Mesendoderm (in vitro differentiated cells): Measurements from ENCODE around the gene FREM1.

Source experiments
- DNase-seq: peaks from one replicate; pipeline ENCODE4 v3.0.0; 2013
- H2AK5ac ChIP-seq: 2 replicates; pipeline ENCODE4 v1.6.1; 2013; ENCODE audit warnings: low read length, inconsistent platforms
- H2BK120ac ChIP-seq: 2 replicates; pipeline ENCODE4 v1.6.1; 2013; ENCODE audit warnings: low read depth, mild to moderate bottlenecking, low read length, moderate library complexity, mixed read lengths
- H2BK15ac ChIP-seq: replicated peaks from 2 replicates; pipeline ENCODE4 v1.6.1; 2013; ENCODE audit warnings: low read depth, mild to moderate bottlenecking, moderate library complexity
- H2BK5ac ChIP-seq: 2 replicates; pipeline ENCODE4 v1.6.1; 2013; ENCODE audit warnings: low read length, inconsistent platforms
- H3K18ac ChIP-seq: 2 replicates; pipeline ENCODE4 v1.6.1; 2013; ENCODE audit warnings: mild to moderate bottlenecking, low read length, mixed read lengths
- H3K23ac ChIP-seq: one replicate; pipeline ENCODE4 v1.6.1; 2013; ENCODE audit warnings: low read length
- H3K27ac ChIP-seq: 2 replicates; pipeline ENCODE4 v1.5.1; 2013; ENCODE audit warnings: low read depth, mild to moderate bottlenecking, inconsistent platforms, low read length, moderate library complexity
- H3K27me3 ChIP-seq: 2 replicates; pipeline ENCODE4 v1.6.1; 2013; ENCODE audit warnings: low read length, control low read depth, mild to moderate bottlenecking, inconsistent platforms; ENCODE audit not compliant: insufficient read depth, poor library complexity
- H3K36me3 ChIP-seq: 2 replicates; pipeline ENCODE4 v1.6.1; 2013; ENCODE audit warnings: low read length, inconsistent platforms; ENCODE audit not compliant: control insufficient read depth, insufficient read depth
- H3K4ac ChIP-seq: one replicate; pipeline ENCODE4 v1.6.1; 2013; ENCODE audit warnings: low read depth, mild to moderate bottlenecking, low read length, moderate library complexity
- H3K4me1 ChIP-seq: 2 replicates; pipeline ENCODE4 v1.6.1; 2013; ENCODE audit warnings: low read depth, low read length, inconsistent platforms; ENCODE audit not compliant: control insufficient read depth
- H3K4me2 ChIP-seq: 2 replicates; pipeline ENCODE4 v1.6.1; 2013; ENCODE audit warnings: low read length
- H3K4me3 ChIP-seq: 2 replicates; pipeline ENCODE4 v1.5.1; 2013; ENCODE audit warnings: mild to moderate bottlenecking, low read length
- H3K56ac ChIP-seq: one replicate; pipeline ENCODE4 v1.6.1; 2013; ENCODE audit warnings: low read length
- H3K79me1 ChIP-seq: 2 replicates; pipeline ENCODE4 v1.6.1; 2013; ENCODE audit warnings: low read length, inconsistent platforms
- H3K79me2 ChIP-seq: 2 replicates; pipeline ENCODE4 v1.6.1; 2013; ENCODE audit warnings: mild to moderate bottlenecking, low read length; ENCODE audit not compliant: control insufficient read depth, insufficient read depth
- H3K9ac ChIP-seq: 2 replicates; pipeline ENCODE4 v1.6.1; 2013; ENCODE audit warnings: low read length, inconsistent platforms
- H4K5ac ChIP-seq: one replicate; pipeline ENCODE4 v1.6.1; 2013; ENCODE audit warnings: low read length
- H4K8ac ChIP-seq: one replicate; pipeline ENCODE4 v1.6.1; 2013; ENCODE audit warnings: low read depth, mild to moderate bottlenecking, control low read depth, low read length, moderate library complexity
- WGBS: extraction: QIAGEN DNeasy Blood & Tissue Kit; methylation state at CpG from one replicate; pipeline ENCODE4 v1.1.7; 2013; ENCODE audit warnings: low lambda C conversion rate, missing lambda C conversion rate; ENCODE audit not compliant: insufficient coverage; ENCODE audit errors: extremely low coverage; 5-methylcytosine and 5-hydroxymethylcytosine counted together

Gene FREM1

DNA sequence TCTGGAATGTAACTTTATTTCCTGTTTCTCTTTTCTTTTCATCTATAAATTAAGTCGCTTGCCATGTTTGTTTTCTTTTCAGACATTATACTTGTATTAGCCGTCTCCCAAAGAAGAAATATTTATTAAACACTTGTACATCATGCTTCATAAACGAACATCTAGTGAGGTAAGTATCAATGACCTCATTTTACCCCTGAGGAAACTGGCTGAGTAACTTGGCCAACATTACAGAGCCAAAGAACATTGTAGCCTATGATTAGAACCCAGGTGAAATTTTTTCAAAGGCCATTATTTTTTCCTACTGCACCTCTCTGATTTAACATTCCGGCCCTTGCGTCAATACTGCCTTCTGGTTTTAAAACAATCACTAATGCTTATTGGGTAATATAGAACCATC lies 4.2 kb downstream of the FREM1 start:
- Histone ChIP-seq H3K23ac (no peak overlapping the region), H3K79me2 (no peaks in the 10 kb centered on the region), H4K8ac (no peak overlapping the region), H2AK5ac (no peak overlapping the region), H3K36me3 (no peaks in the 10 kb centered on the region), H3K79me1 (no peaks in the 10 kb centered on the region), H3K4me3 (no peak overlapping the region), H2BK15ac (no peak overlapping the region), H3K4ac (no peak overlapping the region), H3K4me1 (peaks cover 13% of the 10 kb centered on the region), H3K27ac (no peak overlapping the region), H3K56ac (no peak overlapping the region), H3K9ac (no peak overlapping the region), H3K27me3 (no peaks in the 10 kb centered on the region), H3K4me2 (no peak overlapping the region), H2BK5ac (no peak overlapping the region), H4K5ac (no peak overlapping the region), H3K18ac (no peak overlapping the region), H2BK120ac (no peak overlapping the region)
- no CpG with 5 or more reads among the region's 5 CpGs for WGBS
- no peak for DNase-seq

DNA sequence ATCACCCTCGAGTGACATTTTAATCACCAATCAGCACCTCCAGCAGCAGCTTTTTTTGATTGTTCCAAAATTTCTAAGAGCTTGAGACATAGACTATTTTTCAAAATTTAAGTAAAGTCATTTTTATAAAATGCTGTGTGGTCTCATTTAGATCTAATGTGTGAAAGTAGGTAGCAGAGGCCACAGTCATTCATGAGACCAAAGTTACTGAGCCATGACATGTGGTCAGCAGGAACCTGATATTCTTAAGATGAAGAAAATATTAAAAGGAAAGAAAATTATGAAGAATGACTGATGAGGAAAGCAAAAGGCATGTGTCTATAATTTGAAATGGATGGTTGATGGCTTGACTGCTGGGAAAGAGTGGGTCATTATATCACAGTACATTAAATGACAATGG lies 7.2 kb downstream of the FREM1 start:
- H3K4me1 ChIP-seq: peaks cover 6% of the 10 kb centered on the region
- WGBS: no CpG with 5 or more reads among the region's 1 CpG
- no peaks in the 10 kb centered on the region for H3K79me2 ChIP-seq
- DNase-seq: no peak
- H3K23ac ChIP-seq: no peak overlapping the region
- no peak overlapping the region for H2BK5ac ChIP-seq
- no peak overlapping the region for H3K9ac ChIP-seq
- H3K27ac ChIP-seq: no peak overlapping the region
- H4K8ac ChIP-seq: no peak overlapping the region
- H2BK120ac ChIP-seq: no peak overlapping the region
- H3K4me2 ChIP-seq: no peak overlapping the region
- no peak overlapping the region for H3K4me3 ChIP-seq
- no peaks in the 10 kb centered on the region for H3K79me1 ChIP-seq
- no peak overlapping the region for H2BK15ac ChIP-seq
- H3K27me3 ChIP-seq: no peaks in the 10 kb centered on the region
- no peak overlapping the region for H3K56ac ChIP-seq
- H4K5ac ChIP-seq: peak overlapping the region; percentile 3
- no peak overlapping the region for H2AK5ac ChIP-seq
- H3K36me3 ChIP-seq: no peaks in the 10 kb centered on the region
- no peak overlapping the region for H3K18ac ChIP-seq
- H3K4ac ChIP-seq: no peak overlapping the region

DNA sequence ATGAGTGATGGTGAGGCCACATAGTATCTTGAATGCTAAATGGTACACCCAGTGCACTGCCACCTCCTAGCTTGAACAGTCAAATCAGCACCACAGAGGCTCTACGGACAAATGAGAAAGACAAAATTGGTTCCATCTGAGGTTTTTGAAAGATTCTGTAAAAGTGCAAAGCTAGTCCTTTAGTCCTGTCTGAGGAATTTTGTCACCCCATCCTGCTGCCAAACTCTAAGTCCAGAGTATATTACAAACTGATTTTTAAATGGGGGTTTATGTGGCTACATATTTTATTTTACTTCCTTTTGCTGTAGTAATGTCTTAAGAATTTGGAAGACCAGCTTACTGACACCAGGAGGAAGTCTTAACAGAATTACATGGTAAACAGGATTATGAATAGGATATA lies 7.7 kb downstream of the FREM1 start:
- no peaks in the 10 kb centered on the region for H3K36me3 ChIP-seq
- H3K27me3 ChIP-seq: no peaks in the 10 kb centered on the region
- H3K79me1 ChIP-seq: no peaks in the 10 kb centered on the region
- H3K56ac ChIP-seq: peak overlapping the region; percentile 36
- H3K27ac ChIP-seq: peak overlapping the region; percentile 9
- H3K18ac ChIP-seq: peak overlapping the region; percentile 41
- H3K79me2 ChIP-seq: no peaks in the 10 kb centered on the region
- H2BK120ac ChIP-seq: no peak overlapping the region
- H4K8ac ChIP-seq: no peak overlapping the region
- no peak overlapping the region for H2BK5ac ChIP-seq
- no peak overlapping the region for H3K4me2 ChIP-seq
- H3K4ac ChIP-seq: no peak overlapping the region
- H2BK15ac ChIP-seq: no peak overlapping the region
- peaks cover 6% of the 10 kb centered on the region for H3K4me1 ChIP-seq
- no CpG with 5 or more reads among the region's 1 CpG for WGBS
- DNase-seq: no peak
- H3K23ac ChIP-seq: no peak overlapping the region
- H2AK5ac ChIP-seq: no peak overlapping the region
- H3K4me3 ChIP-seq: no peak overlapping the region
- H3K9ac ChIP-seq: no peak overlapping the region
- no peak overlapping the region for H4K5ac ChIP-seq

DNA sequence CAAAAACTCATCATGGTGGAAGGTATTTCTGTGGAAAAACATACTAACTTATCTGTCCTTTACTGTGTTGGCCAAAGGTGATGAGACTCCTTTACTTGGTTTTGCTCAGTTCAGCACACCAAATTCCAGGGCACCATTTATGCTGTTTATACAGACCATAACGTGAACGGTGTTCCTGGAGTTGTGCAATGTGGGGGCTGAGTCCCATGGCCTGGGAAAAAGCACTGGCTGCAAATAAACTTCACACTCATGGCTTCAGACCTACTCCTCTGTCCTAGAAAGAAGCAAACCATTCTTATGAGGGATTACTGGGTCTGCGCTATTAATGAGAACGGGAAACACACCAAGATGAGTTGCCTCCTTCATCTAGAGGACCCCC lies 10.4 kb downstream of the FREM1 start:
- Histone ChIP-seq H3K56ac (no peak overlapping the region), H4K8ac (no peak overlapping the region), H2BK5ac (no peak overlapping the region), H3K9ac (no peak overlapping the region), H4K5ac (no peak overlapping the region), H2BK15ac (no peak overlapping the region), H3K23ac (no peak overlapping the region), H2BK120ac (no peak overlapping the region), H3K4ac (no peak overlapping the region), H3K4me1 (peaks cover 4% of the 10 kb centered on the region), H3K18ac (no peak overlapping the region), H3K4me3 (no peak overlapping the region), H3K27me3 (no peaks in the 10 kb centered on the region), H2AK5ac (no peak overlapping the region), H3K79me1 (no peaks in the 10 kb centered on the region), H3K36me3 (no peaks in the 10 kb centered on the region), H3K4me2 (no peak overlapping the region), H3K79me2 (no peaks in the 10 kb centered on the region), H3K27ac (no peak overlapping the region)
- DNase-seq: no peak
- WGBS: no CpG with 5 or more reads among the region's 4 CpGs

DNA sequence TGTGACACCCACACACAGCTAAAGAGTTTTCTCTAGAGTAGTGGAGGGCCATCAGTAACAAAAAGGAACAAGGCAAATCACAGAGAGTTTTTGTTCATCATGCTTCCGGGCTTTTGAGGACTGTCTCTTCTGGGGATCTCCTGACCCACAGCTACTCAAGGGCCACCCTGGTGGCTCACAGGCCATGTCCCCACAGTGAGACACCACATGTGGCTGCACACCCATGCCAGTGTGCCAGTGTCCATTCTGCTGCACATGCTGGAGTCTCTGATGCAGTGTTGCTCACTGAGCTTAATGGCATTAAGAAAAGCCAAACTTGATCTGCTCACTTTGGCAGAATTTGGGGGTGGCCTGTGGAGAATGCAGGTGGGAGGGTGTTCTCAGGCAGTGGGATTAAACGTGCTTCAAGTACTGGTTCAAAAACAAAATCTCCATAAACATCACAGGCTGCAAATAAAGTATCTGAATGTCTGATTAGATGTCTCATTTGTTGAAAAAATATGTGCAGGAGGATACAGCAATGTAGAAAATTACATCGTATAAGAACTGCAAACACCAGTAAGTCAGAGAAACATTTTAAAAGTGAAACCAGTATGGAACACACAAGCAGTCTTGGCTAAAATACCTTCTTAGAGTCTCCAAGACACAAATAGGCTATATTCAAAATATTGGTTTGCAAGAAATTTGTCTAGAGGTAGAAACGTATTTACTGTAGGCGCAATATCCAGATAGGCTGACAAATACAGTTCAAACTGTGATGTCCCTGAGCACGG lies 11.0 kb downstream of the FREM1 start:
- no peak overlapping the region for H4K5ac ChIP-seq
- H2AK5ac ChIP-seq: no peak overlapping the region
- no peak overlapping the region for H3K18ac ChIP-seq
- no peaks in the 10 kb centered on the region for H3K79me2 ChIP-seq
- DNase-seq: no peak
- H3K4me1 ChIP-seq: peaks cover 4% of the 10 kb centered on the region
- H3K27ac ChIP-seq: no peak overlapping the region
- H3K4me3 ChIP-seq: no peak overlapping the region
- WGBS: no CpG with 5 or more reads among the region's 6 CpGs
- no peaks in the 10 kb centered on the region for H3K79me1 ChIP-seq
- no peaks in the 10 kb centered on the region for H3K27me3 ChIP-seq
- no peak overlapping the region for H3K4ac ChIP-seq
- H3K4me2 ChIP-seq: no peak overlapping the region
- no peak overlapping the region for H2BK5ac ChIP-seq
- no peaks in the 10 kb centered on the region for H3K36me3 ChIP-seq
- no peak overlapping the region for H4K8ac ChIP-seq
- H3K9ac ChIP-seq: no peak overlapping the region
- H2BK15ac ChIP-seq: no peak overlapping the region
- H3K56ac ChIP-seq: no peak overlapping the region
- H3K23ac ChIP-seq: no peak overlapping the region
- H2BK120ac ChIP-seq: no peak overlapping the region

DNA sequence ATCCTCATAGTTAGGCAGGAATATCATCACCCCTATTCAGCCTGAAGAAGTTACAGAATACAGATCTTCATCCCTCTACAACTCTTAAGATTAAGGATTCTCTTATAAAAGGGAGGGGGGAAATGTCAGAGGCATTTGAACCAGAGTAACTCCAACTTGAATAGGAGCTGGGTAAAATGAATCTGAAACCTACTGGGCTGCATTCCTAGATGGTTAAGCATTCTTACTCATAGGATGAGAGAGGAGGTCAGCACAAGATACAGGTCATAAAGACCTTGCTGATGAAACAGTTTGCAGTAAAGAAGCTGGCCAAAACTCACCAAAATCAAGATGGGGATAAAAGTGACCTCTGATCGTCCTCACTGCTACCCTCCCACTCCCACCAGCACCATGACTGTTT lies 14.4 kb downstream of the FREM1 start:
- H3K4me2 ChIP-seq: no peak overlapping the region
- H3K18ac ChIP-seq: no peak overlapping the region
- H3K27ac ChIP-seq: no peak overlapping the region
- H2AK5ac ChIP-seq: no peak overlapping the region
- no peak overlapping the region for H2BK120ac ChIP-seq
- H4K8ac ChIP-seq: no peak overlapping the region
- no peak overlapping the region for H3K23ac ChIP-seq
- no peak overlapping the region for H3K4me3 ChIP-seq
- no peaks in the 10 kb centered on the region for H3K4me1 ChIP-seq
- H2BK5ac ChIP-seq: no peak overlapping the region
- H3K27me3 ChIP-seq: no peaks in the 10 kb centered on the region
- no peak overlapping the region for H3K56ac ChIP-seq
- peak; percentile 58 for DNase-seq
- no peaks in the 10 kb centered on the region for H3K36me3 ChIP-seq
- H2BK15ac ChIP-seq: no peak overlapping the region
- H3K9ac ChIP-seq: no peak overlapping the region
- H3K79me1 ChIP-seq: no peaks in the 10 kb centered on the region
- WGBS: no CpG with 5 or more reads among the region's 1 CpG
- no peak overlapping the region for H3K4ac ChIP-seq
- H4K5ac ChIP-seq: no peak overlapping the region
- H3K79me2 ChIP-seq: no peaks in the 10 kb centered on the region
